ENCODE data around the gene TLR1.
A peak's percentile ranks its signal among the peaks of the same experiment; 100 is the strongest.
"Not testable (repeated sequence)": the region's sequence is repeated elsewhere in the genome, so short reads cannot be mapped to it uniquely, and the experiment has no call there.

TLR1 gene

GRCh38 chr4:38777925-38778324 is 26.7 kb downstream of the TLR1 start:
- H3K4me3 ChIP-seq (ENCODE audit: low read depth, low read length); H3K9me3 ChIP-seq (ENCODE audit: control insufficient read depth, insufficient read depth, low read depth, low read length); POLR2A ChIA-PET; H3K4me1 ChIP-seq (ENCODE audit: control insufficient read depth, insufficient read depth, low read length); CTCF ChIA-PET; H3K36me3 ChIP-seq (ENCODE audit: control insufficient read depth in 2 of 2, insufficient read depth in 1 of 2, low read length in 2 of 2); H3K27ac ChIP-seq (ENCODE audit: extremely low read depth, low read depth, low read length): not testable (repeated sequence)
- peak; percentile 63 for TF ChIP-seq ZNF146 (tag by site-specific recombination; IDR thresholded peaks at IDR 0.05)

DNA sequence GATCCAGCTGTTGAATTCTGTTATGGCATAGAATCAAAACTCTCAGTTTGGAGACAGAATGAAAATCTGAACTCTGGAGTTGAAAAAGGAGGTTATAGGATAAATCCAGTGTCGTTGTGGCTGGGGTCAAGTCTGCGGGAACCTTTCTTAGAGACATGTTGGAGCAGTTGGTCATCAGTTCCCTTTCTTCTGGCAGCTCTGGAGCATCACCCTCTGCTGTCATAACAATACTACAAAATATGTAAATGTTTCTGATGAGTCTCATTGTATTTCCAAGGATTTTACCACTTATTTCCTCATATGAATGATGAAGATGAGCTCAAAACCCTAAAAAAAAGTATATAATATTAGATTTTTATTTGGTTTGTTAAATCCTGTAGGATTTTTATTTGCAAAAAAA is 29.3 kb downstream of the TLR1 start:
- H3K9me3 ChIP-seq (ENCODE audit: control insufficient read depth, insufficient read depth, low read depth, low read length), result no peaks in the 10 kb centered on the region
- H3K36me3 ChIP-seq (ENCODE audit: control insufficient read depth in 2 of 2, insufficient read depth in 1 of 2, low read length in 2 of 2), result no peaks in the 10 kb centered on the region
- TF ChIP-seq FEZF1 (tag by site-specific recombination; IDR thresholded peaks at IDR 0.05), result no peak
- TF ChIP-seq ZNF624 (tag by site-specific recombination; IDR thresholded peaks at IDR 0.05), result no peak
- TF ChIP-seq ZNF704 (tag by site-specific recombination; IDR thresholded peaks at IDR 0.05), result no peak
- TF ChIP-seq, protein P1, sequence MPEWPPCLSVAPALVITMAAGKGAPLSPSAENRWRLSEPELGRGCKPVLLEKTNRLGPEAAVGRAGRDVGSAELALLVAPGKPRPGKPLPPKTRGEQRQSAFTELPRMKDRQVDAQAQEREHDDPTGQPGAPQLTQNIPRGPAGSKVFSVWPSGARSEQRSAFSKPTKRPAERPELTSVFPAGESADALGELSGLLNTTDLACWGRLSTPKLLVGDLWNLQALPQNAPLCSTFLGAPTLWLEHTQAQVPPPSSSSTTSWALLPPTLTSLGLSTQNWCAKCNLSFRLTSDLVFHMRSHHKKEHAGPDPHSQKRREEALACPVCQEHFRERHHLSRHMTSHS (tag by site-specific recombination; IDR thresholded peaks at IDR 0.05), result no peak
- TF ChIP-seq ZNF24 (tag by site-specific recombination; IDR thresholded peaks at IDR 0.05), result no peak
- no peak for TF ChIP-seq ZNF513 (tag by site-specific recombination; IDR thresholded peaks at IDR 0.05)
- TF ChIP-seq, protein P2, sequence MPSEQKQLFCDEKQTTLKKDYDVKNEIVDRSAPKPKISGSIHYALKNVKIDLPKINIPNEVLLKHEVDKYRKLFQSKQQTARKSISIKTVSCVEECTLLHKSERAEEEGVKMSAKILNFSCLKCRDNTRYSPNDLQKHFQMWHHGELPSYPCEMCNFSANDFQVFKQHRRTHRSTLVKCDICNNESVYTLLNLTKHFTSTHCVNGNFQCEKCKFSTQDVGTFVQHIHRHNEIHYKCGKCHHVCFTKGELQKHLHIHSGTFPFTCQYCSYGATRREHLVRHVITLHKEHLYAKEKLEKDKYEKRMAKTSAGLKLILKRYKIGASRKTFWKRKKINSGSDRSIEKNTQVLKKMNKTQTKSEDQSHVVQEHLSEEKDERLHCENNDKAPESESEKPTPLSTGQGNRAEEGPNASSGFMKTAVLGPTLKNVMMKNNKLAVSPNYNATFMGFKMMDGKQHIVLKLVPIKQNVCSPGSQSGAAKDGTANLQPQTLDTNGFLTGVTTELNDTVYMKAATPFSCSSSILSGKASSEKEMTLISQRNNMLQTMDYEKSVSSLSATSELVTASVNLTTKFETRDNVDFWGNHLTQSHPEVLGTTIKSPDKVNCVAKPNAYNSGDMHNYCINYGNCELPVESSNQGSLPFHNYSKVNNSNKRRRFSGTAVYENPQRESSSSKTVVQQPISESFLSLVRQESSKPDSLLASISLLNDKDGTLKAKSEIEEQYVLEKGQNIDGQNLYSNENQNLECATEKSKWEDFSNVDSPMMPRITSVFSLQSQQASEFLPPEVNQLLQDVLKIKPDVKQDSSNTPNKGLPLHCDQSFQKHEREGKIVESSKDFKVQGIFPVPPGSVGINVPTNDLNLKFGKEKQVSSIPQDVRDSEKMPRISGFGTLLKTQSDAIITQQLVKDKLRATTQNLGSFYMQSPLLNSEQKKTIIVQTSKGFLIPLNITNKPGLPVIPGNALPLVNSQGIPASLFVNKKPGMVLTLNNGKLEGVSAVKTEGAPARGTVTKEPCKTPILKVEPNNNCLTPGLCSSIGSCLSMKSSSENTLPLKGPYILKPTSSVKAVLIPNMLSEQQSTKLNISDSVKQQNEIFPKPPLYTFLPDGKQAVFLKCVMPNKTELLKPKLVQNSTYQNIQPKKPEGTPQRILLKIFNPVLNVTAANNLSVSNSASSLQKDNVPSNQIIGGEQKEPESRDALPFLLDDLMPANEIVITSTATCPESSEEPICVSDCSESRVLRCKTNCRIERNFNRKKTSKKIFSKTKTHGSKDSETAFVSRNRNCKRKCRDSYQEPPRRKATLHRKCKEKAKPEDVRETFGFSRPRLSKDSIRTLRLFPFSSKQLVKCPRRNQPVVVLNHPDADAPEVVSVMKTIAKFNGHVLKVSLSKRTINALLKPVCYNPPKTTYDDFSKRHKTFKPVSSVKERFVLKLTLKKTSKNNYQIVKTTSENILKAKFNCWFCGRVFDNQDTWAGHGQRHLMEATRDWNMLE (tag by site-specific recombination; conservative IDR thresholded peaks at IDR 0.05; ENCODE audit: low read depth), result no peak
- TF ChIP-seq, protein P3, sequence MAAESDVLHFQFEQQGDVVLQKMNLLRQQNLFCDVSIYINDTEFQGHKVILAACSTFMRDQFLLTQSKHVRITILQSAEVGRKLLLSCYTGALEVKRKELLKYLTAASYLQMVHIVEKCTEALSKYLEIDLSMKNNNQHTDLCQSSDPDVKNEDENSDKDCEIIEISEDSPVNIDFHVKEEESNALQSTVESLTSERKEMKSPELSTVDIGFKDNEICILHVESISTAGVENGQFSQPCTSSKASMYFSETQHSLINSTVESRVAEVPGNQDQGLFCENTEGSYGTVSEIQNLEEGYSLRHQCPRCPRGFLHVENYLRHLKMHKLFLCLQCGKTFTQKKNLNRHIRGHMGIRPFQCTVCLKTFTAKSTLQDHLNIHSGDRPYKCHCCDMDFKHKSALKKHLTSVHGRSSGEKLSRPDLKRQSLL (tag by site-specific recombination; IDR thresholded peaks at IDR 0.05), result no peak
- no peak for TF ChIP-seq ZNF16 (tag by site-specific recombination; IDR thresholded peaks at IDR 0.05; ENCODE audit: low read depth)
- TF ChIP-seq WT1 (tag by site-specific recombination; IDR thresholded peaks at IDR 0.05), result no peak
- no peak for TF ChIP-seq SP3 (tag by site-specific recombination; IDR thresholded peaks at IDR 0.05)
- TF ChIP-seq, protein P4, sequence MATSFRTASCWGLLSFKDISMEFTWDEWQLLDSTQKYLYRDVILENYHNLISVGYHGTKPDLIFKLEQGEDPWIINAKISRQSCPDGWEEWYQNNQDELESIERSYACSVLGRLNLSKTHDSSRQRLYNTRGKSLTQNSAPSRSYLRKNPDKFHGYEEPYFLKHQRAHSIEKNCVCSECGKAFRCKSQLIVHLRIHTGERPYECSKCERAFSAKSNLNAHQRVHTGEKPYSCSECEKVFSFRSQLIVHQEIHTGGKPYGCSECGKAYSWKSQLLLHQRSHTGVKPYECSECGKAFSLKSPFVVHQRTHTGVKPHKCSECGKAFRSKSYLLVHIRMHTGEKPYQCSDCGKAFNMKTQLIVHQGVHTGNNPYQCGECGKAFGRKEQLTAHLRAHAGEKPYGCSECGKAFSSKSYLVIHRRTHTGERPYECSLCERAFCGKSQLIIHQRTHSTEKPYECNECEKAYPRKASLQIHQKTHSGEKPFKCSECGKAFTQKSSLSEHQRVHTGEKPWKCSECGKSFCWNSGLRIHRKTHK (tag by site-specific recombination; IDR thresholded peaks at IDR 0.05), result no peak
- TF ChIP-seq ZFP37 (tag by site-specific recombination; IDR thresholded peaks at IDR 0.05), result no peak
- no peak for TF ChIP-seq ZNF768 (tag by site-specific recombination; IDR thresholded peaks at IDR 0.05)
- no peak for TF ChIP-seq ZFP3 (tag by site-specific recombination; IDR thresholded peaks at IDR 0.05; ENCODE audit: low read depth)
- TF ChIP-seq ZNF658 (tag by site-specific recombination; IDR thresholded peaks at IDR 0.05), result no peak
- ChIA-PET POLR2A (no interaction called here), CTCF (interaction anchor here (2.1 kb wide), 1 partner anchor 16 kb away, joined by 15 read pairs; no protein-coding TSS in a partner anchor)
- H3K4me3 ChIP-seq (ENCODE audit: low read depth, low read length), result no peak overlapping the region
- no peak overlapping the region for H3K27ac ChIP-seq (ENCODE audit: extremely low read depth, low read depth, low read length)
- H3K4me1 ChIP-seq (ENCODE audit: control insufficient read depth, insufficient read depth, low read length), result no peaks in the 10 kb centered on the region

Measured in HEK293 (cell line).